Heart left ventricle (tissue), 16 donors: ENCODE results near the gene GTPBP6. TPM values are rescaled to one million over a fixed set of nuclear protein-coding genes. Genes with fewer than 3 reads are reported as not detected.
"Not testable (repeated sequence)": the region's sequence is repeated elsewhere in the genome, so short reads cannot be mapped to it uniquely, and the experiment has no call there.

Experiments used
- ATAC-seq, 4 donors: fragments of 200-7000 bp; cut with Tn5 transposase; one replicate each; pipeline ENCODE4 v1.9.1; 2020 to 2022; ENCODE audit warnings: moderate library complexity in 4 of 4, mild to moderate bottlenecking in 3 of 4, moderate number of reproducible peaks in 1 of 4
- DNase-seq, 5 donors: peaks; one replicate each; pipeline ENCODE4 v3.0.0-alpha.2; 2020
- H3K27ac ChIP-seq, 12 donors: fragments of 200-600 bp; sonication (generic) in 4 of 12; one replicate each; pipeline versions ENCODE4 v1.5.0 to v1.8.0; 2016 to 2022; ENCODE audit warnings: mild to moderate bottlenecking in 2 of 12
- H3K27me3 ChIP-seq, 9 donors: fragments of 200-600 bp; sonication (generic) in 2 of 9; one replicate each; pipeline versions ENCODE4 v1.5.1 to v1.8.0; 2016 to 2022; ENCODE audit warnings: mild to moderate bottlenecking in 3 of 9
- H3K36me3 ChIP-seq, 9 donors: fragments of 200-600 bp; sonication (generic) in 2 of 9; one replicate each; pipeline versions ENCODE4 v1.5.0 to v1.8.0; 2018 to 2022; ENCODE audit warnings: mild to moderate bottlenecking in 2 of 9
- H3K4me1 ChIP-seq, 12 donors: fragments of 200-600 bp; sonication (generic) in 4 of 12; one replicate each; pipeline versions ENCODE4 v1.5.0 to v1.8.0; 2016 to 2022; ENCODE audit warnings: mild to moderate bottlenecking in 3 of 12
- H3K4me3 ChIP-seq, 12 donors: fragments of 200-600 bp; sonication (generic) in 4 of 12; one replicate each; pipeline versions ENCODE4 v1.5.0 to v1.8.0; 2017 to 2022; ENCODE audit warnings: mild to moderate bottlenecking in 9 of 12, moderate library complexity in 4 of 12
- H3K9me3 ChIP-seq, 12 donors: fragments of 200-600 bp; sonication (generic) in 4 of 12; one replicate each; pipeline versions ENCODE4 v1.5.0 to v1.8.0; 2016 to 2022; ENCODE audit warnings: mild to moderate bottlenecking in 1 of 12
- POLR2A ChIP-seq, 2 donors: fragments of 450-650 bp; IDR thresholded peaks; one replicate each; pipeline ENCODE4 v1.6.1; 2017; ENCODE audit warnings: antibody characterized with exemption in 2 of 2, mild to moderate bottlenecking in 2 of 2, moderate library complexity in 2 of 2
- WGBS, 4 donors: extraction: QIAGEN DNeasy Blood & Tissue Kit in 2 of 4; methylation state at CpG; one replicate each; pipeline versions ENCODE4 v1.1.5 to v1.1.7; 2013 to 2018; 5-methylcytosine and 5-hydroxymethylcytosine counted together
- intact Hi-C, 10 donors: fragments of 100-400 bp; cut with DNase I; formaldehyde crosslinking; loops; one replicate each; pipeline versions ENCODE4 v1.11.1 to v1.14.2; 2022
- polyA plus RNA-seq, 2 donors: library from polyadenylated mRNA; stranded (reverse); fragments of 200-250 nt; gene quantifications; one replicate each; pipeline ENCODE4 v1.2.3, GENCODE V29; 2013
- total RNA-seq, 9 donors: library from RNA; depleted of rRNA in 2 of 9; stranded (reverse); fragments of >200 nt in 2 of 9; fragmentation: NEBNext Ultra II Directional in 3 of 9; extraction: Animal tissue kit (Norgen Biotek cat#: 25700) in 3 of 9; gene quantifications; one replicate each; pipeline versions ENCODE4 v1.1.0 to v1.2.4, GENCODE V29; 2016 to 2023
- TF ChIP-seq, protein P1 (sequence below), 12 donors: fragments of 200-600 bp; sonication (generic) in 4 of 12; IDR thresholded peaks; one replicate each; pipeline versions ENCODE4 v1.5.0 to v1.8.0; 2018 to 2022; ENCODE audit warnings: antibody characterized with exemption in 12 of 12, mild to moderate bottlenecking in 5 of 12
- donor health status: ischemic (EF 13 %, LVEDD 7.1; RV severe dilation, severe dysfunction).
- donor health status: healthy with polysubstance abuse.
- donor health status: DM: no; HTN: yes; CAD: no.
- donor health status: DM: no; HTN: no; CAD: no.
- donor health status: ischemic (EF 25% LVEDD 6.9; RV normal size, moderate dysfunction).
- donor health status: ischemic (EF 25% LVEDD 5.7; RV mildly dilated, moderate dysfunction).
- donor health status: healthy.
- donor health status: DM: yes; HTN: yes; CAD: no.
- donor health status: ischemic (EF 35%, LVEDD 5.7; RV mildly dilated, moderate dysfunction).
- donor health status: nonischemic (EF 11% LVEDD 7.7; RV severe dilation, severe dysfunction).
- donor health status: DM: yes; HTN: yes; CAD: no.
- donor health status: PGD.
- donor health status: ischemic (EF 29% LVEDD 5.4; RV normal size, mild dysfunction).
- donor health status: nonischemic (EF 23%, LVEDD 6.1; RV moderate dilation, normal function).

GTPBP6 gene
- total and polyA plus RNA-seq, 11 donors = 31.3 to 102 (median 49.9) TPM

DNA sequence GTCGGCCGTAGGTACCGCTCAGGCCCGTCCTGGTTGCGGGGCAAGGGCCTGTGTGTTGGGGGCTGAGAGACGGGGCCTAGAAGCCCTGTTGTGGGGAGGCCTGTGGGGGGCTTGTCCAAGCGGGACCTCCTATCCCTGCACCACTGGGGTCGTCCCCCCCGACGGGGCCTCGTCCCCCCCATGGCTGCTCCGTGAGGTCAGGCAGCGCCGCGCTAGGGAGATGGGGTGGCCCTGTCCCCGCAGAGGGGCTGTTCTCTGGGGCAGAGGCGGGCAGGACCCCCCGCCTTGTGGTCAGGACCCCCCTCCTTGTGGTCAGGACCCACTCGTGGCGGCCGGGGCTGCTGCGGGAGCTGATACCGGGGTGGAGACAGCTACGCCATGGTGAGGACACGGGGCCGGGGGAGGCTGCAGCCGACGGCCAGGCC is 12.1 kb upstream of the GTPBP6 start:
- DNase-seq = peak in 2 of 5 donors; percentile 26 to 42
- H3K4me3 ChIP-seq = peak overlapping the region in 8 of 12 donors; percentile 1 to 43 (median 26)
- peaks cover 0 to 15% (median 5%) of the 10 kb centered on the region in 9 donors for H3K27me3 ChIP-seq
- TF ChIP-seq, protein P1, sequence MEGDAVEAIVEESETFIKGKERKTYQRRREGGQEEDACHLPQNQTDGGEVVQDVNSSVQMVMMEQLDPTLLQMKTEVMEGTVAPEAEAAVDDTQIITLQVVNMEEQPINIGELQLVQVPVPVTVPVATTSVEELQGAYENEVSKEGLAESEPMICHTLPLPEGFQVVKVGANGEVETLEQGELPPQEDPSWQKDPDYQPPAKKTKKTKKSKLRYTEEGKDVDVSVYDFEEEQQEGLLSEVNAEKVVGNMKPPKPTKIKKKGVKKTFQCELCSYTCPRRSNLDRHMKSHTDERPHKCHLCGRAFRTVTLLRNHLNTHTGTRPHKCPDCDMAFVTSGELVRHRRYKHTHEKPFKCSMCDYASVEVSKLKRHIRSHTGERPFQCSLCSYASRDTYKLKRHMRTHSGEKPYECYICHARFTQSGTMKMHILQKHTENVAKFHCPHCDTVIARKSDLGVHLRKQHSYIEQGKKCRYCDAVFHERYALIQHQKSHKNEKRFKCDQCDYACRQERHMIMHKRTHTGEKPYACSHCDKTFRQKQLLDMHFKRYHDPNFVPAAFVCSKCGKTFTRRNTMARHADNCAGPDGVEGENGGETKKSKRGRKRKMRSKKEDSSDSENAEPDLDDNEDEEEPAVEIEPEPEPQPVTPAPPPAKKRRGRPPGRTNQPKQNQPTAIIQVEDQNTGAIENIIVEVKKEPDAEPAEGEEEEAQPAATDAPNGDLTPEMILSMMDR (IDR thresholded peaks at IDR 0.05) = no peak
- TF ChIP-seq POLR2A (IDR thresholded peaks at IDR 0.05) = no peak
- ATAC-seq = peak in 2 of 4 donors; percentile 3 to 16
- H3K9me3 ChIP-seq = no peaks in the 10 kb centered on the region
- no peak overlapping the region for H3K27ac ChIP-seq
- 13 to 22% (median 16%) methylated on average over 7 to 28 of the region's 28 CpGs; no CpG with 5 or more reads in 1 of the 4 donors for WGBS, 4 donors
- peaks cover 0 to 14% (median 8%) of the 10 kb centered on the region in 12 donors for H3K4me1 ChIP-seq
- peaks cover 0 to 25% (median 12%) of the 10 kb centered on the region in 9 donors for H3K36me3 ChIP-seq
- intact Hi-C loops = no loop called here

DNA sequence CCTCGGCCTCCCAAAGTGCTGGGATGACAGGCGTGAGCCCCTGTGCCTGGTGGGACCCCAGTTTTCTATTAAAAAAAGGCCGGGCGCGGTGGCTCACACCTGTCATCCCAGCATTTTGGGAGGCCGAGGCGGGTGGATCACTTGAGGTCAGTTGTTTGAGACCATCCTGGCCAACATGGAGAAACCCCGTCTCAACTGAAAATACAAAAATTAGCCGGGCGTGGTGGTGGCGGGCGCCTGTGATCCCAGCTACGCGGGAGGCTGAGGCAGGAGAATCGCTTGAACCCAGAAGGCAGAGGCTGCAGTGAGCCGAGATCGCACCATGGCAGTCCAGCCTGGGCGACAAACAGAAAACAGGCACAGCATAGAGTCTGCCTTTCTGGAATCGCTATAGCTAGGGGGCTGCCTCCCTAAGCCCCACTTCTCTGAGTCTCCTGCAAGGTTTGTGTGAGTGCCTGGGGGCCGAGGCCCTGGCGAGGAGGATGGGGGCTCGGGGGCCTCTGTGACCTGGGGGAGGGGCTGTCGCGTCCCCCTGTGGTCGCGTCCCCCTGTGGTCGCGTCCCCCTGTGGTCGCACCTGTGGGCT is 11.6 kb upstream of the GTPBP6 start:
- WGBS, 4 donors = 67 to 91% (median 80%) methylated on average over 27 to 29 of the region's 29 CpGs
- ATAC-seq, H3K27ac ChIP-seq, H3K9me3 ChIP-seq, intact Hi-C loops, H3K4me3 ChIP-seq: not testable (repeated sequence)
- Histone ChIP-seq H3K27me3 (peaks cover 0 to 15% (median 5%) of the 10 kb centered on the region in 9 donors), H3K36me3 (peaks cover 0 to 23% (median 12%) of the 10 kb centered on the region in 9 donors), H3K4me1 (peaks cover 0 to 14% (median 8%) of the 10 kb centered on the region in 12 donors)
- DNase-seq = peak in 2 of 5 donors; percentile 5 to 33

DNA sequence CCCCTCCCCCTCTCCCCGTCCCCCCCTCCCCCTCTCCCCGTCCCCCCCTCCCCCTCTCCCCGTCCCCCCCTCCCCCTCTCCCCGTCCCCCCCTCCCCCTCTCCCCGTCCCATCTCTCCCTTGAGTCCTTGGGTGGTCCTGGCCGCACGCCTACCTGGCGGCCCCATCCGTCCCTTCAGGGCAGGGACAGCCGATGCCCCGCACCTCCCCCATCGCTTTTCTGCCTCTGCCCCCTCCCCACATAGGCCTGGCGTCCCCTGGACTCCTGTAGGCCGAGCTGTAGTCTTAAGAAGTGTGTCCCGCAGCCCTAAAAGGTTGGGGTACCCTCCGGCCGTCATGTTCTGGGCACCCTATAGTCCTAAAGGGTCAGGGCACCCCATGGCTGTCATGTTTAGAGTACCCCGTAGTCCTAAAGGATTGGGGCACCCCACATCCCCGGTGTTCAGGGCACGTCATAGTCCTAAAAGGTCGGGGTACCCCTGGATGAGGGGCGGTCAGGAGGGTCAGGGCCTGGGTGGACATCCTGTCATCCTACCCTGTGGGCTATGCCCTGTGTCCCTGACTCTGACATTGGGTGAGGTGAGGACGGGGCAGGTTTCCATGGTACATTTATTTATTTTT is 10.8 kb upstream of the GTPBP6 start:
- peaks cover 0 to 18% (median 8%) of the 10 kb centered on the region in 9 donors for H3K36me3 ChIP-seq
- no peak overlapping the region for H3K4me3 ChIP-seq
- no peak for ATAC-seq
- DNase-seq = peak in 2 of 5 donors; percentile 21 to 28
- 82 to 92% (median 88%) methylated on average over 12 to 18 of the region's 23 CpGs for WGBS, 4 donors
- no peak overlapping the region for H3K27ac ChIP-seq
- no peaks in the 10 kb centered on the region for H3K9me3 ChIP-seq
- H3K4me1 ChIP-seq = peaks cover 0 to 14% (median 8%) of the 10 kb centered on the region in 12 donors
- no peak for TF ChIP-seq POLR2A (IDR thresholded peaks at IDR 0.05)
- TF ChIP-seq, protein P1 (IDR thresholded peaks at IDR 0.05) = no peak
- intact Hi-C loops = no loop called here
- peaks cover 0 to 20% (median 5%) of the 10 kb centered on the region in 9 donors for H3K27me3 ChIP-seq

DNA sequence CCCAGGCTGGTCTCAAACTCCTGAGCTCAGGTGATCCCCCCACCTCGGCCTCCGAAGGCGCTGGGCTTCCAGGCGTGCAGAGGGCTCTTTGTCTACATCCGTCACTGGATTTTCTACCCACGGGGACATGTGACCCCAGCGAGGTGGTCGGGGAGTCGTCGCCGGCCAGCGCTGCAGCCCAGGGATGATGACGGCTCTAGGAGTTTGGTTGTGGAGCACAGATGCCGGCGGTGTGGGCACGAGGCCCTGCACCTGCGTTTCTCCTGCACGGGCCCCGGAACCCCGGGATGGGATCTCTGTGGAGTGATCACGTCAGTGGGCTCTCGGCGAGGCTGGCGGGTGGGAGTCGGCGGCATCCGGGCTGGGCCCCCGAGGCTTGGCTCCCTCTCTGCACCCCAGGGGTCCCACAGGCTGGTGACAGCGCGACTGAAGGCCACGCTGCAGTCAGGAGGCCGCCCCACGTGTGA is 9.1 kb upstream of the GTPBP6 start:
- ATAC-seq (no peak), DNase-seq (peak in 4 of 5 donors; percentile 14 to 55 (median 18))
- no peaks in the 10 kb centered on the region for H3K9me3 ChIP-seq
- no peak for TF ChIP-seq POLR2A (IDR thresholded peaks at IDR 0.05)
- TF ChIP-seq, protein P1 (IDR thresholded peaks at IDR 0.05) = no peak
- H3K27me3 ChIP-seq = peaks cover 0 to 25% (median 5%) of the 10 kb centered on the region in 9 donors
- no peak overlapping the region for H3K4me3 ChIP-seq
- peaks cover 0 to under 1% (median 0%) of the 10 kb centered on the region in 9 donors for H3K36me3 ChIP-seq
- intact Hi-C loops = no loop called here
- H3K27ac ChIP-seq = no peak overlapping the region
- 87 to 90% (median 88%) methylated on average over 31 to 33 of the region's 33 CpGs for WGBS, 4 donors
- H3K4me1 ChIP-seq = peaks cover 0 to 16% (median 8%) of the 10 kb centered on the region in 12 donors

DNA sequence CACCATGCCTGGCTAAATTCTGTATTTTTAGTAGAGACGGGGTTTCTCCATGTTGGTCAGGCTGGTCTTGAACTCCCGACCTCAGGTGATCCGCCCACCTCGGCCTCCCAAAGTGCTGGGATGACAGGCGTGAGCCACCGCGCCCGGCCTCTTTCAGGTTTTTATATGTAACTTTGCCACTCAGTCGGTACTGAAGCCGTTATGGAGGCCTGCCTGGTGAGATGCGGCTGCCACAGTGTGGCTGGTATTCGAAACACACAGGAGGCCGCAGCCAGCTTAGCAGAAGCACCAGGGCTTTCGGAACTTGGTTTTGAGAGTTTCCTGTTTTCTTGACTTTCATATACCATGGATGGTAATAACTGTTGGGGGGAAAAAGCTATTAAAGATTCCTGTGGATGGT is 6.1 kb upstream of the GTPBP6 start:
- H3K27ac ChIP-seq, H3K4me3 ChIP-seq, intact Hi-C loops, H3K9me3 ChIP-seq, ATAC-seq, H3K36me3 ChIP-seq: not testable (repeated sequence)
- Histone ChIP-seq H3K4me1 (peaks cover 0 to 19% (median 10%) of the 10 kb centered on the region in 12 donors), H3K27me3 (peaks cover 0 to 11% (median 0%) of the 10 kb centered on the region in 9 donors)
- WGBS, 4 donors = 71 to 90% (median 83%) methylated on average over 14 of the region's 14 CpGs
- peak in 3 of 5 donors; percentile 13 to 34 (median 15) for DNase-seq
